ENCODE measurements around the gene SERPINI1. TPM values are rescaled to one million over a fixed set of nuclear protein-coding genes. Genes with fewer than 3 reads are reported as not detected.

SERPINI1 gene
- total RNA-seq, 1 experiment from 2014 or later: 8.0 TPM

- no peak for TF ChIP-seq TCF7L2 (IDR thresholded peaks at IDR 0.05; ENCODE audit: low read depth, low read length)
- TF ChIP-seq, protein P1, sequence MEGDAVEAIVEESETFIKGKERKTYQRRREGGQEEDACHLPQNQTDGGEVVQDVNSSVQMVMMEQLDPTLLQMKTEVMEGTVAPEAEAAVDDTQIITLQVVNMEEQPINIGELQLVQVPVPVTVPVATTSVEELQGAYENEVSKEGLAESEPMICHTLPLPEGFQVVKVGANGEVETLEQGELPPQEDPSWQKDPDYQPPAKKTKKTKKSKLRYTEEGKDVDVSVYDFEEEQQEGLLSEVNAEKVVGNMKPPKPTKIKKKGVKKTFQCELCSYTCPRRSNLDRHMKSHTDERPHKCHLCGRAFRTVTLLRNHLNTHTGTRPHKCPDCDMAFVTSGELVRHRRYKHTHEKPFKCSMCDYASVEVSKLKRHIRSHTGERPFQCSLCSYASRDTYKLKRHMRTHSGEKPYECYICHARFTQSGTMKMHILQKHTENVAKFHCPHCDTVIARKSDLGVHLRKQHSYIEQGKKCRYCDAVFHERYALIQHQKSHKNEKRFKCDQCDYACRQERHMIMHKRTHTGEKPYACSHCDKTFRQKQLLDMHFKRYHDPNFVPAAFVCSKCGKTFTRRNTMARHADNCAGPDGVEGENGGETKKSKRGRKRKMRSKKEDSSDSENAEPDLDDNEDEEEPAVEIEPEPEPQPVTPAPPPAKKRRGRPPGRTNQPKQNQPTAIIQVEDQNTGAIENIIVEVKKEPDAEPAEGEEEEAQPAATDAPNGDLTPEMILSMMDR (IDR thresholded peaks at IDR 0.05): no peak
- TF ChIP-seq SIN3A (IDR thresholded peaks at IDR 0.05; ENCODE audit: borderline replicate concordance, insufficient read depth, low read depth, low read length): no peak
- no peak for TF ChIP-seq POLR2AphosphoS5 (IDR thresholded peaks at IDR 0.05; ENCODE audit: low read depth, low read length)
- TF ChIP-seq REST (IDR thresholded peaks at IDR 0.05; ENCODE audit: insufficient read depth in 1 of 2, low read depth in 2 of 2, low read length in 1 of 2): no peak
- no peak overlapping the region for H3K4me3 ChIP-seq (ENCODE audit: low read depth in 2 of 2, low read length in 2 of 2)
- no TSS peak for BruUV-seq (replicated peaks)
- no peaks in the 10 kb centered on the region for H3K9me3 ChIP-seq (ENCODE audit: control insufficient read depth, insufficient read depth, low read depth, low read length)
- intact Hi-C loops (cut with micrococcal nuclease; ENCODE audit: unreplicated experiment) (no loop called here), in situ Hi-C loops (cut with HindIII; ENCODE audit: low pct_unique_long_range_greater_than_20kb, low sequenced_read_pairs) (no loop called here)
- ChIA-PET POLR2A (no interaction called here), CTCF (no interaction called here)
- no peak overlapping the region for H3K27ac ChIP-seq (ENCODE audit: low read length)
- ATAC-seq (no peak), DNase-seq (ENCODE audit: low read depth, low spot score) (no peak)
- H3K36me3 ChIP-seq (ENCODE audit: control insufficient read depth, insufficient read depth, low read length): no peaks in the 10 kb centered on the region
- H3K4me1 ChIP-seq (ENCODE audit: control insufficient read depth, insufficient read depth, low read length): no peaks in the 10 kb centered on the region
- no peaks in the 10 kb centered on the region for H3K27me3 ChIP-seq (ENCODE audit: control insufficient read depth, insufficient read depth, low read length)
Measured at GRCh38 chr3:167867981-167868380, 132.5 kb downstream of the SERPINI1 start.

GRCh38 chr3:167870181-167870580 lies 134.7 kb downstream of the SERPINI1 start:
- no TSS peak for BruUV-seq (replicated peaks)
- TF ChIP-seq, protein P1 (IDR thresholded peaks at IDR 0.05): no peak
- no peak for TF ChIP-seq TCF7L2 (IDR thresholded peaks at IDR 0.05; ENCODE audit: low read depth, low read length)
- no peak for TF ChIP-seq SIN3A (IDR thresholded peaks at IDR 0.05; ENCODE audit: borderline replicate concordance, insufficient read depth, low read depth, low read length)
- no peak for TF ChIP-seq POLR2AphosphoS5 (IDR thresholded peaks at IDR 0.05; ENCODE audit: low read depth, low read length)
- no peak for TF ChIP-seq REST (IDR thresholded peaks at IDR 0.05; ENCODE audit: insufficient read depth in 1 of 2, low read depth in 2 of 2, low read length in 1 of 2)
- in situ Hi-C loops (cut with HindIII; ENCODE audit: low pct_unique_long_range_greater_than_20kb, low sequenced_read_pairs) (no loop called here), intact Hi-C loops (cut with micrococcal nuclease; ENCODE audit: unreplicated experiment) (no loop called here)
- POLR2A ChIA-PET: no interaction called here
- H3K27me3 ChIP-seq (ENCODE audit: control insufficient read depth, insufficient read depth, low read length): no peaks in the 10 kb centered on the region
- H3K4me1 ChIP-seq (ENCODE audit: control insufficient read depth, insufficient read depth, low read length): no peaks in the 10 kb centered on the region
- no peak for DNase-seq (ENCODE audit: low read depth, low spot score)
- no peaks in the 10 kb centered on the region for H3K36me3 ChIP-seq (ENCODE audit: control insufficient read depth, insufficient read depth, low read length)
- no peak overlapping the region for H3K4me3 ChIP-seq (ENCODE audit: low read depth in 2 of 2, low read length in 2 of 2)
- no peak overlapping the region for H3K27ac ChIP-seq (ENCODE audit: low read length)
- H3K9me3 ChIP-seq (ENCODE audit: control insufficient read depth, insufficient read depth, low read depth, low read length): no peaks in the 10 kb centered on the region
- no peak for ATAC-seq
- CTCF ChIA-PET: no interaction called here
